Peyer's patch (tissue), 4 donors: ENCODE measurements around the gene ADRA2C. TPM values are rescaled to one million over a fixed set of nuclear protein-coding genes. Genes with fewer than 3 reads are reported as not detected.

Experiments
- DNase-seq, 3 donors: peaks; one replicate each; pipeline ENCODE4 v3.0.0-alpha.2; 2017 to 2019
- H3K27ac ChIP-seq, 4 donors: fragments of 200-600 bp; sonication (generic); one replicate each; pipeline ENCODE4 v1.5.1; 2016 to 2019
- H3K27me3 ChIP-seq, 2 donors: fragments of 200-600 bp; sonication (generic); one replicate each; pipeline ENCODE4 v1.5.1; 2019
- H3K36me3 ChIP-seq, 3 donors: fragments of 200-600 bp; sonication (generic); one replicate each; pipeline ENCODE4 v1.5.1; 2016 to 2019
- H3K4me1 ChIP-seq, 4 donors: fragments of 200-600 bp; sonication (generic); one replicate each; pipeline ENCODE4 v1.5.1; 2016 to 2019
- H3K4me3 ChIP-seq, 4 donors: fragments of 200-600 bp; sonication (generic); 1 replicate in 3 of 4; 2 replicates in 1 of 4; pipeline ENCODE4 v1.5.1; 2016 to 2019; ENCODE audit warnings: mild to moderate bottlenecking in 1 of 4
- H3K9me3 ChIP-seq, 4 donors: fragments of 200-600 bp; sonication (generic); one replicate each; pipeline ENCODE4 v1.5.1; 2016 to 2019; ENCODE audit warnings: mild to moderate bottlenecking in 1 of 4
- POLR2A ChIP-seq, 2 donors: fragments of 450-650 bp; IDR thresholded peaks; one replicate each; pipeline ENCODE4 v1.5.1; 2017; ENCODE audit warnings: antibody characterized with exemption in 2 of 2, mild to moderate bottlenecking in 2 of 2, moderate library complexity in 2 of 2
- total RNA-seq, 4 donors: library from RNA; depleted of rRNA; stranded (reverse); fragments of >200 nt; gene quantifications; one replicate each; pipeline ENCODE4 v1.1.0, GENCODE V29; 2016
- TF ChIP-seq, protein P1 (sequence below), 6 experiments: fragments of 450-650 bp in 4 of 6; fragments of 200-600 bp in 2 of 6; sonication (generic) in 1 of 6; IDR thresholded peaks; one replicate each; pipeline ENCODE4 v1.5.1; 2017 to 2019; ENCODE audit warnings: antibody characterized with exemption in 6 of 6, mild to moderate bottlenecking in 3 of 6, moderate library complexity in 1 of 6

Gene ADRA2C
- total RNA-seq, 4 donors from 2014 or later: 0.76 to 5.0 (median 2.9) TPM

DNA sequence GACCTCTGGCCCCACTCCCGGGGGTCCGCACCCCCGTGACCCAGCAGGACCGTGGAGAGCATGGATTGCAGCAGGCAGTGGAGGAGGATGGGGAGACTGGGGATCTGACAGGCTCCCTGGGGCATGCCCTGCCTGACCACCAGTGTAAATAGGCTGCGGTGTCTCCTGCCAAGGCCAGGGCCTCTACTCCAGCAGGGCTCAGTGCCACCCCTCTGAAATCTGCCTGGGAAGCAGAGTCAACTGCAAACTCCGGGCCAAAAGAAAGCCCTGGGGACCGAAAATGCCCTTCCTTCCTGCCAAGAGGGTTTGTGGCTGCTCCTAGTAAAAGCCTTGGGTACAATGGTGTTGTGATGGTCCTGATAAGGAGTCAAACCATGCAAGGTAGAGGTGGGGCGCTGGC, 6.4 kb downstream of the ADRA2C start:
- H3K27ac ChIP-seq: no peak overlapping the region
- DNase-seq: no peak
- H3K4me3 ChIP-seq: no peak overlapping the region
- H3K9me3 ChIP-seq: no peaks in the 10 kb centered on the region
- no peaks in the 10 kb centered on the region for H3K27me3 ChIP-seq
- no peak for TF ChIP-seq POLR2A (IDR thresholded peaks at IDR 0.05)
- TF ChIP-seq, protein P1, sequence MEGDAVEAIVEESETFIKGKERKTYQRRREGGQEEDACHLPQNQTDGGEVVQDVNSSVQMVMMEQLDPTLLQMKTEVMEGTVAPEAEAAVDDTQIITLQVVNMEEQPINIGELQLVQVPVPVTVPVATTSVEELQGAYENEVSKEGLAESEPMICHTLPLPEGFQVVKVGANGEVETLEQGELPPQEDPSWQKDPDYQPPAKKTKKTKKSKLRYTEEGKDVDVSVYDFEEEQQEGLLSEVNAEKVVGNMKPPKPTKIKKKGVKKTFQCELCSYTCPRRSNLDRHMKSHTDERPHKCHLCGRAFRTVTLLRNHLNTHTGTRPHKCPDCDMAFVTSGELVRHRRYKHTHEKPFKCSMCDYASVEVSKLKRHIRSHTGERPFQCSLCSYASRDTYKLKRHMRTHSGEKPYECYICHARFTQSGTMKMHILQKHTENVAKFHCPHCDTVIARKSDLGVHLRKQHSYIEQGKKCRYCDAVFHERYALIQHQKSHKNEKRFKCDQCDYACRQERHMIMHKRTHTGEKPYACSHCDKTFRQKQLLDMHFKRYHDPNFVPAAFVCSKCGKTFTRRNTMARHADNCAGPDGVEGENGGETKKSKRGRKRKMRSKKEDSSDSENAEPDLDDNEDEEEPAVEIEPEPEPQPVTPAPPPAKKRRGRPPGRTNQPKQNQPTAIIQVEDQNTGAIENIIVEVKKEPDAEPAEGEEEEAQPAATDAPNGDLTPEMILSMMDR (IDR thresholded peaks at IDR 0.05): no peak
- H3K4me1 ChIP-seq: no peaks in the 10 kb centered on the region
- no peaks in the 10 kb centered on the region for H3K36me3 ChIP-seq

DNA sequence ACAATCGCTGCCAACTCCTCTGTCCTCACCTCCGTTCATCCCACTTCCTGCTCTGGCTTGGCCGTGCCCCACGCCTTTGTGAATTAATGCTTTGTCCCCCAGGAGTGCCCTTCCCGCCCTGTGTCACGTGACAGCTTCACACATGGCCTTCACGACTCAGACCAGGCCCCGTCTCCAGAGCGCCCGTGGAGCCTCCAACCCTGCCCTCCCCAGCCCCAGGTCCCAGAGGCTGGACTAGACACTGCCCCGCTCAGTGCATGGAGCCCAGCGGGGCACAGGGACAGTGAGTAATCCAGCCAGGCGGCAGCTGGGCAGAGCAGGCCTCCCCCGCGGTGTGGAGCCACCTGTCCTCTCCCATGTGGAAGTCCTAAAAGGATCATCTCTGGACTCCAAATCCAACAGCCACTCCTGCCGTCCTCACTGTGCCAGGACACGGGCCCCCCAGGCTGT, 7.4 kb downstream of the ADRA2C start:
- Histone ChIP-seq H3K4me3 (no peak overlapping the region), H3K27ac (no peak overlapping the region), H3K36me3 (no peaks in the 10 kb centered on the region), H3K4me1 (no peaks in the 10 kb centered on the region), H3K27me3 (no peaks in the 10 kb centered on the region), H3K9me3 (no peaks in the 10 kb centered on the region)
- TF ChIP-seq, protein P1 (IDR thresholded peaks at IDR 0.05): no peak
- no peak for TF ChIP-seq POLR2A (IDR thresholded peaks at IDR 0.05)
- DNase-seq: no peak

DNA sequence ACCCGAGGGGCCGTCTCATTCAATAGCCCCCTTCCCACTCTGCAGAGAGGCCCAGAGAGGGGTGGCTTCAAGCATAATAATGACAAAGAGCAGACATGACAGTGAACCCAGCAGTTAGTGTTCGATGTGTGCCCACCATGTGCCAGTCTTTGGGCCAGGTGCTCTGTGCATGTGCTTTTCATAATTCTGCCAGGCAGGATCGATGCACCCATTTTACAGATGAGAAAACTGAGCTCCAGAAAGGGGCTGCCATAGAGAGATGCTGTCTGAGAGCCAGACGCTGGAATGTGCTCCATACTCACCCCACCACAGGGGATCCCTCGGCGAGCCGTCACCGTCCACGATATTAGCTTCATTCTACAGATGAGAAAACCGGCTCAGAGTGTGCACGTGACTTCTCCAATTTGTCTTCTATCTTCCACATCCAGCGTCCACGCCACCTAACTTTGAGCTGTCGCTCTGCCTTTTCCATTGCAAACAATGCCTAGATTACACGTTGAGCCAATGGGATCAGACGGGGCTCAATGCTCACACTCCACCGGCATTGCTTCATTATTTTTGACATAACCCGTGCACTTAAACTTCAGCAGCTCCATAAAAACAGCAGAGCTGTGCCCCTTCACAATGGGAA, 8.2 kb downstream of the ADRA2C start:
- H3K27ac ChIP-seq: no peak overlapping the region
- no peaks in the 10 kb centered on the region for H3K36me3 ChIP-seq
- no peak overlapping the region for H3K4me3 ChIP-seq
- H3K9me3 ChIP-seq: no peaks in the 10 kb centered on the region
- no peaks in the 10 kb centered on the region for H3K27me3 ChIP-seq
- no peak for TF ChIP-seq POLR2A (IDR thresholded peaks at IDR 0.05)
- TF ChIP-seq, protein P1 (IDR thresholded peaks at IDR 0.05): no peak
- no peaks in the 10 kb centered on the region for H3K4me1 ChIP-seq
- DNase-seq: no peak

DNA sequence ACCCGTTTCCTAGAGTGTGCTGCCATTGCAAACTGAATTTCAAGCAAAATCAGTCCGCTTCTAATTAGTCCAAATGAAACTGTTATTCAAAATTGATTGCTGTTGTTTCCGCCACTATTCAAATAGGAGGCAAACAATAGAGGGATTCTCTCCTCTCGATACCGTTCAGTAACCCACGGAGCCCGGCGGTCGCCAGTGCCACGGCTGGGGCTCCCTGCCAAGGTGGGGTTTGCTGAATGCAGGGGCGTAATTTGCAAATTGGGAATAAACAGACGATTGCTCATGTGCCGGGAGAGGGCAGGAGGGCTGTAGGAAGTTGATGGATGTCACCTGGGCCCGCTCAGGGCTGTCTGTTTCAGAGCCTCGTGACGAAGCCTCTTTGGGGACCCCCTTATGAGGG, 8.8 kb downstream of the ADRA2C start:
- TF ChIP-seq, protein P1 (IDR thresholded peaks at IDR 0.05): no peak
- no peak for TF ChIP-seq POLR2A (IDR thresholded peaks at IDR 0.05)
- H3K27ac ChIP-seq: no peak overlapping the region
- H3K9me3 ChIP-seq: no peaks in the 10 kb centered on the region
- no peak overlapping the region for H3K4me3 ChIP-seq
- no peaks in the 10 kb centered on the region for H3K36me3 ChIP-seq
- no peaks in the 10 kb centered on the region for H3K4me1 ChIP-seq
- no peaks in the 10 kb centered on the region for H3K27me3 ChIP-seq
- no peak for DNase-seq

DNA sequence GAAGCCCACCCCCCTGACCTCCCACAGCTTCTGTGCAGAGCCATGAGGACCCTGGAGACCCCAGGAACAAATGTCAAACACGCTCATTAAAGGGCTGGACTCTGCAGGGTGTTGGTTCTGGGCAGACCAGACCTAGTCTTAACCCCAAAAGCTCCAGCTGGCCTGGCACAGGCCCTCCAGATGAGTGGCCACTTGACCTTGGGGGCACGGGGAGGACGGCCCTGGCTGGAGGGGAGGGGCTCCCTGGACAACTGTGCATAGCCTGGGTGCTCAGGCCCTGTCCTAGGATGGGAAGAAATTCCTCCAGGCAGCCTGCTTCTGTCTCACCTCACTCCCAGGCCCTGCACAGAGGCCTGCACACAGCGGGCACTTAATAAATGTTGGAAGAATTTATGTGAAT, 9.4 kb downstream of the ADRA2C start:
- Histone ChIP-seq H3K27me3 (no peaks in the 10 kb centered on the region), H3K36me3 (no peaks in the 10 kb centered on the region), H3K27ac (no peak overlapping the region), H3K9me3 (no peaks in the 10 kb centered on the region), H3K4me3 (no peak overlapping the region), H3K4me1 (no peaks in the 10 kb centered on the region)
- TF ChIP-seq, protein P1 (IDR thresholded peaks at IDR 0.05): no peak
- TF ChIP-seq POLR2A (IDR thresholded peaks at IDR 0.05): no peak
- no peak for DNase-seq
